ENCODE data around the gene TBC1D5. TPM values are rescaled to one million over a fixed set of nuclear protein-coding genes. Genes with fewer than 3 reads are reported as not detected.

Gene TBC1D5
- total RNA-seq, 1 experiment from 2014 or later: 33.9 TPM

DNA sequence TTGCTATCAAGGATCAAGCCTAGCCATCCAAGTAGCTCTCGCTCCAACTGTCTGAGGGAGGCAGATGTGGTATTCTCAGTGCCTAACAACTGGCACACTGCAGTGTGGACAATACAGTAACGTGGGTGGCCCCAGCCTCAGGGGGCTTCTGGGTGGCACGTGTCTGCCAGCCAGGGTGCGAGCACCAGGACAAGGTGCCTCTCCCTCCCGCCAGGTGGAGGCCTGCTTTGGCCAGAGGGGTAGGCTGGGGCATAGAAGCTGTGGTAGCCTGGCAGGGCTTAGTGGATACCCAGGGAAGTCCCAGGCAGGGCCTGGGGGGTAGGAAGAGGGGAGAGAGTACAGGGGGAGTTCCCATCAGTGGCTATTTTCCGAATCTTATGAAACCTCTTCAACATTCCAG lies 623.7 kb downstream of the TBC1D5 start:
- no peaks in the 10 kb centered on the region for H3K27me3 ChIP-seq (ENCODE audit: insufficient read depth, low read length)
- no peak overlapping the region for H3K9ac ChIP-seq (ENCODE audit: low read length)
- POLR2A ChIA-PET: no interaction called here
- no peaks in the 10 kb centered on the region for H3K9me3 ChIP-seq (ENCODE audit: control insufficient read depth in 1 of 2, insufficient read depth in 1 of 2, low read depth in 1 of 2, low read length in 2 of 2)
- DNase-seq (ENCODE audit: low read depth, low spot score): no peak
- no TSS peak for BruUV-seq (replicated peaks)
- H4K20me1 ChIP-seq (ENCODE audit: insufficient read depth): no peaks in the 10 kb centered on the region
- H3K79me2 ChIP-seq (ENCODE audit: insufficient read depth, low read length): no peaks in the 10 kb centered on the region
- intact Hi-C loops (cut with micrococcal nuclease): no loop called here
- no peak overlapping the region for H3K4me3 ChIP-seq (replicated peaks in 1 of 2; ENCODE audit: low read depth in 1 of 2, low read length in 2 of 2)
- H2AFZ ChIP-seq (ENCODE audit: low read depth, low read length, poor library complexity, severe bottlenecking): no peak overlapping the region
- H3K9me2 ChIP-seq (ENCODE audit: insufficient read depth): no peaks in the 10 kb centered on the region
- TF ChIP-seq SP1 (IDR thresholded peaks at IDR 0.05; ENCODE audit: low read depth) (no peak), EZH2phosphoT487 (IDR thresholded peaks at IDR 0.05; ENCODE audit: borderline replicate concordance) (no peak), EZH2 (IDR thresholded peaks at IDR 0.05) (no peak), RAD21 (IDR thresholded peaks at IDR 0.05; ENCODE audit: low read depth) (no peak), YY1 (IDR thresholded peaks at IDR 0.05; ENCODE audit: extremely low read depth, insufficient replicate concordance, low read depth, low read length) (no peak)
- TF ChIP-seq, protein P1, sequence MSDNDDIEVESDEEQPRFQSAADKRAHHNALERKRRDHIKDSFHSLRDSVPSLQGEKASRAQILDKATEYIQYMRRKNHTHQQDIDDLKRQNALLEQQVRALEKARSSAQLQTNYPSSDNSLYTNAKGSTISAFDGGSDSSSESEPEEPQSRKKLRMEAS (IDR thresholded peaks at IDR 0.05): no peak
- CTCF ChIA-PET: no interaction called here
- H3K4me1 ChIP-seq (ENCODE audit: control insufficient read depth in 1 of 2, insufficient read depth in 2 of 2, low read length in 2 of 2): no peaks in the 10 kb centered on the region
- H3K36me3 ChIP-seq (ENCODE audit: control insufficient read depth in 1 of 2, insufficient read depth in 2 of 2, low read length in 2 of 2): no peaks in the 10 kb centered on the region
- H3K4me2 ChIP-seq (ENCODE audit: low read length): no peak overlapping the region
- RAD21 ChIA-PET (ENCODE audit: low non-redundant PET in 1 of 2, low total read pairs in 2 of 2, uncharacterized antibody in 2 of 2, unreplicated experiment in 2 of 2): no interaction called here
- ATAC-seq: no peak
- H3K27ac ChIP-seq (ENCODE audit: low read depth, low read length): no peak overlapping the region

DNA sequence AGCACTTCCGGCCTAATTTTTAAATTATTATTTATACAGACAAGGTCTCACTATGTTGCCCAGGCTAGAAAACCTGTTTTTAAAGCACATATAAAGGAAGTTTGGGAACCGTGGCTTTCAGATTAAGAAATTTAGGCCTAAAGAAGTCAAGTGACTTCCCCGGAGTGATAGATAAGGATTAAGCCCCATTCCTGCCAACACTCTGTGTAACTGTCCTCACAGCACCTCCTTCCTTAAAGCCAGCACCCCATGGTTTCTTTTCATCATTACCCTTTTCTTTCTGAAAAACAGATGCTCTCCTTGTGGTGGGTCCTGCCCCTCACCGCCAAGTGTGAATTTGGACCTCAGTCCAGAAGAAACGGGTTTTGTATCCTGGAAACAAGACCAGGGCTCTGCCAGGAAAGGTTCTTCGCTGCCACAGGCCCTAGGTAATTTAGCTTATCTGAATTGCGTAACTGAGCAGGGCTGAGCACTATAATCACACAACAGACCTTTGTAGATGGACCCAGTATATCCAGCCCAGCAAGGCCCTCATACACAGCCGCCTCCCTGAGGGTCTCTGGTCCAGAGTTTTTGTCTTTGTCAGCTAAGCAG lies 626.3 kb downstream of the TBC1D5 start:
- ChIA-PET RAD21 (ENCODE audit: low non-redundant PET in 1 of 2, low total read pairs in 2 of 2, uncharacterized antibody in 2 of 2, unreplicated experiment in 2 of 2) (no interaction called here), POLR2A (no interaction called here), CTCF (no interaction called here)
- H3K27me3 ChIP-seq (ENCODE audit: insufficient read depth, low read length): no peaks in the 10 kb centered on the region
- no peaks in the 10 kb centered on the region for H4K20me1 ChIP-seq (ENCODE audit: insufficient read depth)
- BruUV-seq (replicated peaks): no TSS peak
- H2AFZ ChIP-seq (ENCODE audit: low read depth, low read length, poor library complexity, severe bottlenecking): no peak overlapping the region
- no peaks in the 10 kb centered on the region for H3K79me2 ChIP-seq (ENCODE audit: insufficient read depth, low read length)
- H3K4me2 ChIP-seq (ENCODE audit: low read length): no peak overlapping the region
- intact Hi-C loops (cut with micrococcal nuclease): no loop called here
- ATAC-seq (no peak), DNase-seq (ENCODE audit: low read depth, low spot score) (no peak)
- no peaks in the 10 kb centered on the region for H3K9me2 ChIP-seq (ENCODE audit: insufficient read depth)
- no peaks in the 10 kb centered on the region for H3K9me3 ChIP-seq (ENCODE audit: control insufficient read depth in 1 of 2, insufficient read depth in 1 of 2, low read depth in 1 of 2, low read length in 2 of 2)
- H3K4me1 ChIP-seq (ENCODE audit: control insufficient read depth in 1 of 2, insufficient read depth in 2 of 2, low read length in 2 of 2): no peaks in the 10 kb centered on the region
- H3K36me3 ChIP-seq (ENCODE audit: control insufficient read depth in 1 of 2, insufficient read depth in 2 of 2, low read length in 2 of 2): no peaks in the 10 kb centered on the region
- H3K4me3 ChIP-seq (replicated peaks in 1 of 2; ENCODE audit: low read depth in 1 of 2, low read length in 2 of 2): no peak overlapping the region
- H3K27ac ChIP-seq (ENCODE audit: low read depth, low read length): no peak overlapping the region
- no peak overlapping the region for H3K9ac ChIP-seq (ENCODE audit: low read length)
- TF ChIP-seq CEBPB (IDR thresholded peaks at IDR 0.05; ENCODE audit: low read depth) (no peak), EGR1 (IDR thresholded peaks at IDR 0.05; ENCODE audit: low read depth) (no peak), CTCF (IDR thresholded peaks at IDR 0.05 in 2 of 3, conservative IDR thresholded peaks at IDR 0.05 in 1 of 3; ENCODE audit: borderline replicate concordance in 1 of 3, insufficient read depth in 1 of 3, low read depth in 2 of 3, low read length in 2 of 3) (no peak), RAD21 (IDR thresholded peaks at IDR 0.05; ENCODE audit: low read depth) (no peak), FOSL1 (IDR thresholded peaks at IDR 0.05; ENCODE audit: low read depth) (no peak), SP1 (IDR thresholded peaks at IDR 0.05; ENCODE audit: low read depth) (no peak), TCF7L2 (IDR thresholded peaks at IDR 0.05; ENCODE audit: borderline replicate concordance, extremely low read depth, insufficient read depth, insufficient read length) (no peak), ATF3 (IDR thresholded peaks at IDR 0.05) (no peak), EZH2phosphoT487 (IDR thresholded peaks at IDR 0.05; ENCODE audit: borderline replicate concordance) (no peak), ZFX (IDR thresholded peaks at IDR 0.05) (no peak), JUND (IDR thresholded peaks at IDR 0.05) (no peak), ZNF274 (IDR thresholded peaks at IDR 0.05; ENCODE audit: low read depth, low read length) (no peak), ELF1 (IDR thresholded peaks at IDR 0.05; ENCODE audit: borderline replicate concordance, low read depth) (no peak), CBX3 (IDR thresholded peaks at IDR 0.05; ENCODE audit: low read depth) (no peak), EZH2 (IDR thresholded peaks at IDR 0.05) (no peak)

Data from HCT116 (cell line).